ENCODE results near the gene TAPT1.

GRCh38 chr4:16203083-16203482 is 23.2 kb downstream of the TAPT1 start:
- TF ChIP-seq PITX1 (CRISPR knock-in tag; IDR thresholded peaks at IDR 0.05) (no peak), POLR2A (IDR thresholded peaks at IDR 0.05; ENCODE audit: insufficient read depth in 1 of 2, low read depth in 2 of 2, low read length in 2 of 2) (no peak), IRF1 (CRISPR knock-in tag; IDR thresholded peaks at IDR 0.05; ENCODE audit: low read depth) (no peak), ZNF792 (CRISPR knock-in tag; IDR thresholded peaks at IDR 0.05) (no peak), ZNF18 (CRISPR knock-in tag; IDR thresholded peaks at IDR 0.05; ENCODE audit: insufficient replicate concordance) (no peak), ZNF296 (CRISPR knock-in tag; conservative IDR thresholded peaks at IDR 0.05) (no peak), ZNF205 (CRISPR knock-in tag; IDR thresholded peaks at IDR 0.05) (no peak)
- TF ChIP-seq, protein P1, sequence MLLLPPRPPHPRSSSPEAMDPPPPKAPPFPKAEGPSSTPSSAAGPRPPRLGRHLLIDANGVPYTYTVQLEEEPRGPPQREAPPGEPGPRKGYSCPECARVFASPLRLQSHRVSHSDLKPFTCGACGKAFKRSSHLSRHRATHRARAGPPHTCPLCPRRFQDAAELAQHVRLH (CRISPR knock-in tag; IDR thresholded peaks at IDR 0.05; ENCODE audit: borderline replicate concordance, low read depth): no peak

Measured in HepG2 (cell line).